ENCODE measurements around the gene RNF40. TPM values are rescaled to one million over a fixed set of nuclear protein-coding genes. Genes with fewer than 3 reads are reported as not detected.

The RNF40 gene
- total RNA-seq, 5 donors from 2014 or later (not counting 1 experiment from before 2014, with no cell fraction given): 55.7 to 106 (median 95.9) TPM

- CTCF ChIA-PET: no interaction called here
- Mint-ChIP-seq H3K27ac (no peak overlapping the region), H3K4me3 (no peak overlapping the region), H3K27me3 (no peaks in the 10 kb centered on the region), H3K36me3 (peaks cover 41% of the 10 kb centered on the region), H3K4me1 (peaks cover 11 to 20% (median 17%) of the 10 kb centered on the region in 3 donors), H3K9me3 (no peaks in the 10 kb centered on the region)
- WGBS (ENCODE audit: insufficient coverage): 98% methylated on average over 12 of the region's 17 CpGs
- H3K27me3 ChIP-seq (replicated peaks in 1 of 2; ENCODE audit: control insufficient read depth in 2 of 2, extremely low read depth in 1 of 2, insufficient read depth in 2 of 2, low read length in 1 of 2): no peaks in the 10 kb centered on the region
- H3K4me1 ChIP-seq (ENCODE audit: control insufficient read depth in 1 of 2, extremely low read depth in 1 of 2, insufficient read depth in 2 of 2, low read length in 2 of 2): peaks cover 0 to 39% of the 10 kb centered on the region in 2 experiments
- H3K27ac ChIP-seq (ENCODE audit: low read length): no peak overlapping the region
- POLR2A ChIA-PET: interaction anchor here in 1 of 2 donors (0.5 kb wide), 1 partner anchor 236 kb away, joined by 4 read pairs; no protein-coding TSS in a partner anchor
- no peak overlapping the region for H3K4me3 ChIP-seq (ENCODE audit: control insufficient read depth in 1 of 2, extremely low read depth in 1 of 2, low read length in 1 of 2)
- no peak for ATAC-seq (replicated peaks in 1 of 4)
- H3K36me3 ChIP-seq (ENCODE audit: control insufficient read depth in 2 of 2, extremely low read depth in 1 of 2, insufficient read depth in 1 of 2, low read length in 1 of 2): peaks cover 15 to 84% of the 10 kb centered on the region in 2 donors
- no peaks in the 10 kb centered on the region for H3K9me3 ChIP-seq
- no peak for DNase-seq
Measured at GRCh38 chr16:30769379-30770089, 7.4 kb downstream of the RNF40 start.

- Histone ChIP-seq H3K27me3 (replicated peaks in 1 of 2; ENCODE audit: control insufficient read depth in 2 of 2, extremely low read depth in 1 of 2, insufficient read depth in 2 of 2, low read length in 1 of 2) (peaks cover 0 to 3% of the 10 kb centered on the region in 2 experiments), H3K4me1 (ENCODE audit: control insufficient read depth in 1 of 2, extremely low read depth in 1 of 2, insufficient read depth in 2 of 2, low read length in 2 of 2) (peaks cover 0 to 47% of the 10 kb centered on the region in 2 experiments), H3K36me3 (ENCODE audit: control insufficient read depth in 2 of 2, extremely low read depth in 1 of 2, insufficient read depth in 1 of 2, low read length in 1 of 2) (peaks cover 11 to 62% of the 10 kb centered on the region in 2 donors), H3K9me3 (no peaks in the 10 kb centered on the region), H3K27ac (ENCODE audit: low read length) (no peak overlapping the region), H3K4me3 (ENCODE audit: control insufficient read depth in 1 of 2, extremely low read depth in 1 of 2, low read length in 1 of 2) (no peak overlapping the region)
- no peak for DNase-seq
- Mint-ChIP-seq H3K4me3 (no peak overlapping the region), H3K36me3 (peaks cover 29% of the 10 kb centered on the region), H3K4me1 (peaks cover 19 to 33% (median 24%) of the 10 kb centered on the region in 3 donors), H3K9me3 (no peaks in the 10 kb centered on the region), H3K27ac (no peak overlapping the region), H3K27me3 (no peaks in the 10 kb centered on the region)
- ChIA-PET CTCF (no interaction called here), POLR2A (no interaction called here)
- 96% methylated on average over 12 of the region's 14 CpGs for WGBS (ENCODE audit: insufficient coverage)
- no peak for ATAC-seq (replicated peaks in 1 of 4)
Measured at GRCh38 chr16:30771726-30772125, 9.6 kb downstream of the RNF40 start.

- Mint-ChIP-seq H3K27ac (no peak overlapping the region), H3K9me3 (no peaks in the 10 kb centered on the region), H3K4me1 (peaks cover 19 to 39% (median 30%) of the 10 kb centered on the region in 3 donors), H3K4me3 (no peak overlapping the region), H3K36me3 (peaks cover 19% of the 10 kb centered on the region), H3K27me3 (peaks cover 0 to 2% of the 10 kb centered on the region in 2 donors)
- no peaks in the 10 kb centered on the region for H3K9me3 ChIP-seq
- ChIA-PET CTCF (no interaction called here), POLR2A (interaction anchor here in 1 of 2 donors (0.6 kb wide), 1 partner anchor 12 kb away, joined by 3 read pairs; no protein-coding TSS in a partner anchor)
- no peak overlapping the region for H3K4me3 ChIP-seq (ENCODE audit: control insufficient read depth in 1 of 2, extremely low read depth in 1 of 2, low read length in 1 of 2)
- DNase-seq (no peak), ATAC-seq (replicated peaks in 1 of 4) (no peak)
- H3K36me3 ChIP-seq (ENCODE audit: control insufficient read depth in 2 of 2, extremely low read depth in 1 of 2, insufficient read depth in 1 of 2, low read length in 1 of 2): peaks cover 5 to 41% of the 10 kb centered on the region in 2 donors
- H3K4me1 ChIP-seq (ENCODE audit: control insufficient read depth in 1 of 2, extremely low read depth in 1 of 2, insufficient read depth in 2 of 2, low read length in 2 of 2): peaks cover 0 to 28% of the 10 kb centered on the region in 2 experiments
- WGBS (ENCODE audit: insufficient coverage): 91% methylated on average over 14 of the region's 14 CpGs
- no peak overlapping the region for H3K27ac ChIP-seq (ENCODE audit: low read length)
- peaks cover 0 to 14% of the 10 kb centered on the region in 2 experiments for H3K27me3 ChIP-seq (replicated peaks in 1 of 2; ENCODE audit: control insufficient read depth in 2 of 2, extremely low read depth in 1 of 2, insufficient read depth in 2 of 2, low read length in 1 of 2)
Measured at GRCh38 chr16:30773826-30774225, 11.7 kb downstream of the RNF40 start.

GRCh38 chr16:30774367-30775130, 12.4 kb downstream of the RNF40 start:
- Mint-ChIP-seq H3K4me3 (peak overlapping the region; percentile 83 to 87 (median 86)), H3K4me1 (peaks cover 19 to 39% (median 30%) of the 10 kb centered on the region in 3 donors), H3K36me3 (peaks cover 15% of the 10 kb centered on the region), H3K27ac (peak overlapping the region in 1 of 2 donors; percentile 55), H3K9me3 (no peaks in the 10 kb centered on the region), H3K27me3 (peaks cover 0 to 2% of the 10 kb centered on the region in 2 donors)
- no peak for DNase-seq
- ATAC-seq (replicated peaks in 1 of 4): peak in 2 of 4 experiments; percentile 1 to 2
- H3K27ac ChIP-seq (ENCODE audit: low read length): no peak overlapping the region
- ChIA-PET CTCF (no interaction called here), POLR2A (interaction anchor here in 1 of 2 donors (0.6 kb wide), 1 partner anchor 11 kb away, joined by 3 read pairs; no protein-coding TSS in a partner anchor)
- no peak overlapping the region for H3K4me3 ChIP-seq (ENCODE audit: control insufficient read depth in 1 of 2, extremely low read depth in 1 of 2, low read length in 1 of 2)
- WGBS (ENCODE audit: insufficient coverage): 84% methylated on average over 5 of the region's 8 CpGs
- H3K27me3 ChIP-seq (replicated peaks in 1 of 2; ENCODE audit: control insufficient read depth in 2 of 2, extremely low read depth in 1 of 2, insufficient read depth in 2 of 2, low read length in 1 of 2): peaks cover 0 to 14% of the 10 kb centered on the region in 2 experiments
- peaks cover 0 to 26% of the 10 kb centered on the region in 2 experiments for H3K4me1 ChIP-seq (ENCODE audit: control insufficient read depth in 1 of 2, extremely low read depth in 1 of 2, insufficient read depth in 2 of 2, low read length in 2 of 2)
- H3K9me3 ChIP-seq: no peaks in the 10 kb centered on the region
- H3K36me3 ChIP-seq (ENCODE audit: control insufficient read depth in 2 of 2, extremely low read depth in 1 of 2, insufficient read depth in 1 of 2, low read length in 1 of 2): peaks cover 0 to 34% of the 10 kb centered on the region in 2 donors

GRCh38 chr16:30775131-30775391, 12.9 kb downstream of the RNF40 start:
- ATAC-seq (replicated peaks in 1 of 4) (no peak), DNase-seq (no peak)
- peaks cover 0 to 14% of the 10 kb centered on the region in 2 experiments for H3K27me3 ChIP-seq (replicated peaks in 1 of 2; ENCODE audit: control insufficient read depth in 2 of 2, extremely low read depth in 1 of 2, insufficient read depth in 2 of 2, low read length in 1 of 2)
- Mint-ChIP-seq H3K4me3 (peak overlapping the region; percentile 83 to 87 (median 86)), H3K9me3 (no peaks in the 10 kb centered on the region), H3K27me3 (peaks cover 0 to 2% of the 10 kb centered on the region in 2 donors), H3K4me1 (peaks cover 19 to 39% (median 30%) of the 10 kb centered on the region in 3 donors), H3K36me3 (peaks cover 15% of the 10 kb centered on the region), H3K27ac (peak overlapping the region in 1 of 2 donors; percentile 55)
- H3K36me3 ChIP-seq (ENCODE audit: control insufficient read depth in 2 of 2, extremely low read depth in 1 of 2, insufficient read depth in 1 of 2, low read length in 1 of 2): peaks cover 0 to 30% of the 10 kb centered on the region in 2 donors
- POLR2A ChIA-PET: no interaction called here
- H3K27ac ChIP-seq (ENCODE audit: low read length): no peak overlapping the region
- H3K4me3 ChIP-seq (ENCODE audit: control insufficient read depth in 1 of 2, extremely low read depth in 1 of 2, low read length in 1 of 2): peak overlapping the region; percentile 56 to 83
- CTCF ChIA-PET: no interaction called here
- no peaks in the 10 kb centered on the region for H3K9me3 ChIP-seq
- WGBS (ENCODE audit: insufficient coverage): 28% methylated on average over 15 of the region's 15 CpGs
- peaks cover 0 to 26% of the 10 kb centered on the region in 2 experiments for H3K4me1 ChIP-seq (ENCODE audit: control insufficient read depth in 1 of 2, extremely low read depth in 1 of 2, insufficient read depth in 2 of 2, low read length in 2 of 2)

- ATAC-seq (replicated peaks in 1 of 4) (peak; percentile 83 to 90 (median 84)), DNase-seq (peak in 34 of 35 experiments; percentile 25 to 70 (median 46))
- Mint-ChIP-seq H3K36me3 (peaks cover 12% of the 10 kb centered on the region), H3K4me3 (peak overlapping the region; percentile 83 to 87 (median 86)), H3K9me3 (no peaks in the 10 kb centered on the region), H3K27ac (peak overlapping the region in 1 of 2 donors; percentile 67), H3K27me3 (peaks cover 0 to 2% of the 10 kb centered on the region in 2 donors), H3K4me1 (peaks cover 19 to 39% (median 30%) of the 10 kb centered on the region in 3 donors)
- Histone ChIP-seq H3K9me3 (no peaks in the 10 kb centered on the region), H3K36me3 (ENCODE audit: control insufficient read depth in 2 of 2, extremely low read depth in 1 of 2, insufficient read depth in 1 of 2, low read length in 1 of 2) (peaks cover 0 to 25% of the 10 kb centered on the region in 2 donors), H3K4me1 (ENCODE audit: control insufficient read depth in 1 of 2, extremely low read depth in 1 of 2, insufficient read depth in 2 of 2, low read length in 2 of 2) (peaks cover 0 to 26% of the 10 kb centered on the region in 2 experiments), H3K27me3 (replicated peaks in 1 of 2; ENCODE audit: control insufficient read depth in 2 of 2, extremely low read depth in 1 of 2, insufficient read depth in 2 of 2, low read length in 1 of 2) (peaks cover 0 to 14% of the 10 kb centered on the region in 2 experiments), H3K4me3 (ENCODE audit: control insufficient read depth in 1 of 2, extremely low read depth in 1 of 2, low read length in 1 of 2) (peak overlapping the region; percentile 56 to 83), H3K27ac (ENCODE audit: low read length) (no peak overlapping the region)
- ChIA-PET CTCF (no interaction called here), POLR2A (no interaction called here)
- WGBS (ENCODE audit: insufficient coverage): under 1% methylated on average over 76 of the region's 81 CpGs
Measured at GRCh38 chr16:30775392-30776188, 13.5 kb downstream of the RNF40 start.
